ENCODE measurements around the gene KRTAP10-1.

GRCh38 chr21:44523567-44524413 is 16.2 kb downstream of the KRTAP10-1 start:
- TF ChIP-seq EHMT2 (IDR thresholded peaks at IDR 0.05; ENCODE audit: low read depth) (no peak), CTCF (IDR thresholded peaks at IDR 0.05) (no peak), RCOR1 (IDR thresholded peaks at IDR 0.05; ENCODE audit: low read depth, low read length) (no peak), JUN (IDR thresholded peaks at IDR 0.05) (no peak), CHD2 (IDR thresholded peaks at IDR 0.05; ENCODE audit: low read length, partially characterized antibody) (no peak), HMGXB4 (CRISPR knock-in tag; IDR thresholded peaks at IDR 0.05; ENCODE audit: borderline replicate concordance) (no peak), ZFP36 (IDR thresholded peaks at IDR 0.05; ENCODE audit: borderline replicate concordance, partially characterized antibody) (no peak), POLR2A (IDR thresholded peaks at IDR 0.05; ENCODE audit: low read length) (no peak)

Data from A549 (cell line).